ENCODE results near the gene OSM.

DNA sequence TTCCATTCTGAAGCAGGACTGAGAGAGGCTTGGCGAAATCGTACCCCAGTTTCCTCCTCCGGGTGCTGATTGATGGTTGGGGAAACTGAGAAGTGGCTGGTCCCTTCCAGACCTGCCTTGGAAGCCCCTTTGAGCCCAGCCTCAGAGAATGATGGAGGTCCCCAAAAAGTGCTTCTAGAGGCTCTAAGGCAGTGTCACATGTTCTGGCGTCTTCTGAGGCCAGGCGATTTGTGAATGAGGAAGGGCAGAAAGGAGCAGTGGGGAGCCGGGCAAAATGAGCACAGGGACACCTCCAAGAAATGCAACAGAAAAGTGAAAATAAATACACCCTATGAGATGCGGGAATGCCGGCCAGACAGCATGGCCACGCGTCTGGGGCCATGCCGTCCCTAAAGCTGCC, 19.1 kb downstream of the OSM start:
- TF ChIP-seq, protein P1, sequence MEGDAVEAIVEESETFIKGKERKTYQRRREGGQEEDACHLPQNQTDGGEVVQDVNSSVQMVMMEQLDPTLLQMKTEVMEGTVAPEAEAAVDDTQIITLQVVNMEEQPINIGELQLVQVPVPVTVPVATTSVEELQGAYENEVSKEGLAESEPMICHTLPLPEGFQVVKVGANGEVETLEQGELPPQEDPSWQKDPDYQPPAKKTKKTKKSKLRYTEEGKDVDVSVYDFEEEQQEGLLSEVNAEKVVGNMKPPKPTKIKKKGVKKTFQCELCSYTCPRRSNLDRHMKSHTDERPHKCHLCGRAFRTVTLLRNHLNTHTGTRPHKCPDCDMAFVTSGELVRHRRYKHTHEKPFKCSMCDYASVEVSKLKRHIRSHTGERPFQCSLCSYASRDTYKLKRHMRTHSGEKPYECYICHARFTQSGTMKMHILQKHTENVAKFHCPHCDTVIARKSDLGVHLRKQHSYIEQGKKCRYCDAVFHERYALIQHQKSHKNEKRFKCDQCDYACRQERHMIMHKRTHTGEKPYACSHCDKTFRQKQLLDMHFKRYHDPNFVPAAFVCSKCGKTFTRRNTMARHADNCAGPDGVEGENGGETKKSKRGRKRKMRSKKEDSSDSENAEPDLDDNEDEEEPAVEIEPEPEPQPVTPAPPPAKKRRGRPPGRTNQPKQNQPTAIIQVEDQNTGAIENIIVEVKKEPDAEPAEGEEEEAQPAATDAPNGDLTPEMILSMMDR (IDR thresholded peaks at IDR 0.05), result no peak
- TF ChIP-seq POLR2A (IDR thresholded peaks at IDR 0.05) (no peak), POLR2AphosphoS5 (IDR thresholded peaks at IDR 0.05) (no peak)
